GM21825 (cell line): Measurements from ENCODE around the gene CDK5RAP3.

Experiments
- ATAC-seq: cut with Tn5 transposase; IDR thresholded peaks from one replicate; pipeline ENCODE4 v1.9.1; 2021; ENCODE audit warnings: mild to moderate bottlenecking, moderate library complexity; ENCODE audit not compliant: unreplicated experiment

The CDK5RAP3 gene

DNA sequence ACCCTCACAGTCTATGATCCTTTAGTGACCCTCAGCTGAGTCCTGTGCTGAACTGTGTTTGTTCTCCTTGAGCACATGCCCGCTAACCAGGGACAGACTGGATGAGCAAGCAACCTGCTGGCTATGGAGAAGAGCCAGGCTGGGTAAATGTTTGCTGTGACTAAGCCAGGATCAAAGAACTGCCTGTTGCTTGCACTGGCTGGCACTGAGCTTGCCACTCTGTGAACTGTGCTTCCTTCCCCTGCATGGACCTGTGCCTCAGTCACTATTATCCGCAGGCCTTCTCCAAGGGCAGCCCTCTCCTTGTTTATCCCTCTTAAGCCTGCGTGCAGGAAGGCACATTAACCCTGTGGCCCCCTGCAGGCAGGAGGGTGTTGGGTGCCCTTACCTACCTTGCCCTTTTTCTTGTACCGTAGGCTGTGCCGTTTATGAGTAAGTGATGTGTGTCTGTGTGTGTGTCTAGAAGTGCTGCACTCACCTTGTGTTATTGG lies 22.2 kb upstream of the CDK5RAP3 start:
- ATAC-seq: no peak

DNA sequence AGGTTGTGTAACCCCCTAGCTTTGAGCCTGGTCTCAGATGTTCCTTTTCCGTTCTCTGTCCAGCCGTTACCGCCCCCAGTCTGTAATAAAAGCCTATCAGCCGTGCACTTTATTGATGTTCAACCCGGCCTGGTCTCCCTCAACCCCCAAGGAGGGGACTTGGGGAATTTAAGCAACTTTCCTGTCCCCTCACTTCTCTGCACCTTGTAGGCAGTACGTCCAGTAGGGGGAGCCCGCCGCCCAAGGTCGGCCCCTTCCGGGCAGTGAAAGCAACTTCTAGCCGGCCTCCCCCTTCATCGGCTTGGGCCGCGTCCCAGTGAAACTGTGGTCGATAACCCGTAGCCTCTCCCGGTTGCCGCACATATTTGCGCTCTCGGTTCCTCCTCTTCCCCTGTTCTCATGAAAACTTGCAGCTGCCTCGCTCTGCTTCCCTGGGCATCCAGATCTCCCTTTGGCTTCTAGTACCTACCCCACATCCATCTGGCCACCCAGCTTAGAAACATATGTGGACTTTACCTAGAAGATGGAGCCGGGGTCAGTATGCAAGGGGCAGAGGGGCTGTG lies 21.6 kb upstream of the CDK5RAP3 start:
- peak; percentile 56 for ATAC-seq

DNA sequence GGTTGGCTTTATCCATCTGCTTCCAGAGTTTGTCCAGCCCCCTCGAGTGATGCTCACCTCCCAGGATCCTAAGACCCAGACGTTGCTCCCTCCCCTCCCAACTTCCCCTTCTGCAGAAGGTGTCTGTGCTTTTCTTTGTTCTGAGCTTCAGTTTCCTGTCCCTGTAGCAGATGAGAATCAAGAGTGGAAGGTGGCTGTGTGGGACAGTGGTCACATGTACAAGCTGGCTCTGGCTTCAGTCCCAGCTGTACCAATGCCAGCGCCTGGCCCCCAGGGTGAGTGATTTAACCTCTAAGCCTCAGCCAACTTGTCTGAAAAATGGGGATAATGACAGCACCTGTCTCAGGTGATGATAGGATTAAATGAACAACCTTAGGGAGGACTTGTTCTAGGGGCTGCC lies 21.0 kb upstream of the CDK5RAP3 start:
- ATAC-seq: no peak

DNA sequence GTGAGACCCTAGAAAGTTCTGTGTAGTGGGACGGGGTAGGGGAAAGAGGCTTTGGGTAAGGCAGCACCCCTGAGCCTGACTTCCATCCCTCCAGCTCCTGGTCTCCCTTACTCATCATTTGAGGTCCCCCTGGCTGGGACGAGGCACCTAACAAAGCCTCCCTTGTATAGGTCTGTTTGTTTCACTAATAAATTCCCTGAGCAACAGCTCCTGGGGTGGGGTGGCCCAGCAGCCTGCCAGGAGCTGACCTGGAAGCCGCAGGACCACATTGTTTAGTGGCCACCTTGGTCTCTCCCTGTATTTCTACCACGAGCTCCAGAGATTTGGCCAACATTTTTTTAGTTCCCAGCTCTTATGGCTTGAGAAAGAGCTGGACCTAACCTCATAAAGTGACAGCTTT lies 20.5 kb upstream of the CDK5RAP3 start:
- no peak for ATAC-seq

DNA sequence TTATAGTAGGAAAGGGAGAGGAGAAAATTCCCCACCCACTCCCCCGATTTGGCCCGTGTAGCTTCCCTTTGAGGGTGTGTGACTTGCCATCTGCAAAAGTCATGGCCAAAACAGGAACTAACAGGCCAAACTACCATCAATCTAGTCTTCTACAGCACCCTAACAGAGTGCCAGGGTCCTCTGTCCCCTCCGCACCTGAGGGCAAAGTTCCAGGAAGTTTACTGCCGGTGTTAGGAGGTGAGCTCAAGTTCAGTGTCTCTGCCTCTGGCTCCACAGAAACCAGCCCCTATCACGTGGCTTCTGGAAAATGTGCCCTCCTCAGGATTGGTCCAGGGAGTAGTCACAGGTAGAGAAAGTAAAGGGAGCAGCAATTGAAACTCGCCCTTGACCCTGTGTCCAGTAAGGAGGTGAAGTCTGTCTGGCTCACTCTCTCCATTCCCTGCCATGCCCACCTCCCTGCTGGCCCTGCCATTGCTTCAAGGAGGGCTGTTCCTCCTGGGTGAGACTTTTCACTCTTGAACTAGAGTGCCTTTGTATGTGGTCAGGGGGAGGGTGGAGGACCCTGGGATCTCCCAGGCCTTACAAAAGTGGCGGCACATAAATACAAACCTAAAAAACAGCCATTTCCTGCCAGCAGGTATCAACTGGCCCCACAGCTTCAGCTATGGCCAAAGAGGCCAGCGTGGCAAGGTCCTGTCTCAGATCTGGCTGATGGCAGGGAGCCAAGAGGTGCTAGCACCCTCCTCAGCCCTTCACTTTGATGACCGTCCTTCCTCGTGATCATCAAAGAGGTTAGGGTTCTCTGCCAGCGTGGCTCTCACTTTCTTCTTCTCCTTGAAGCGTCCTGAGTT lies 18.5 kb upstream of the CDK5RAP3 start:
- ATAC-seq: no peak

DNA sequence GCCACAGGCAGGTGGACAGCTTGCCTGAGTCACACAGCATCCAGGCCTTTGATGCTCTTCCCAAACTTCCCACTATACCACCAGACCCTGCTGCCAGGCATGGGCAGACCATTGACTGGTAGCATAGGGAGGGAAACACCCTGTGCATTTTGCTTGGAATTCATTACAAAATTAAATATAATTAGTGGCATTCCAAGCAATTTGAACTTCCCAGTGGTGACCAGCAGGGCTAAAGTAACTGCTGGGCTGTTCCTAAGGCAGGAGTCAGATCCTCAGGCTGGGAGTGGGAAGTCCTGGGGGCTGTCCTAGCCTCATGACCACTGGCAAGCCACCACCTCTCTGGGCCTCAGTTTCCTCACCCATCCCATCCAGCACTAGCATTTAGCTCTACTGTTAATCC lies 17.0 kb upstream of the CDK5RAP3 start:
- no peak for ATAC-seq

DNA sequence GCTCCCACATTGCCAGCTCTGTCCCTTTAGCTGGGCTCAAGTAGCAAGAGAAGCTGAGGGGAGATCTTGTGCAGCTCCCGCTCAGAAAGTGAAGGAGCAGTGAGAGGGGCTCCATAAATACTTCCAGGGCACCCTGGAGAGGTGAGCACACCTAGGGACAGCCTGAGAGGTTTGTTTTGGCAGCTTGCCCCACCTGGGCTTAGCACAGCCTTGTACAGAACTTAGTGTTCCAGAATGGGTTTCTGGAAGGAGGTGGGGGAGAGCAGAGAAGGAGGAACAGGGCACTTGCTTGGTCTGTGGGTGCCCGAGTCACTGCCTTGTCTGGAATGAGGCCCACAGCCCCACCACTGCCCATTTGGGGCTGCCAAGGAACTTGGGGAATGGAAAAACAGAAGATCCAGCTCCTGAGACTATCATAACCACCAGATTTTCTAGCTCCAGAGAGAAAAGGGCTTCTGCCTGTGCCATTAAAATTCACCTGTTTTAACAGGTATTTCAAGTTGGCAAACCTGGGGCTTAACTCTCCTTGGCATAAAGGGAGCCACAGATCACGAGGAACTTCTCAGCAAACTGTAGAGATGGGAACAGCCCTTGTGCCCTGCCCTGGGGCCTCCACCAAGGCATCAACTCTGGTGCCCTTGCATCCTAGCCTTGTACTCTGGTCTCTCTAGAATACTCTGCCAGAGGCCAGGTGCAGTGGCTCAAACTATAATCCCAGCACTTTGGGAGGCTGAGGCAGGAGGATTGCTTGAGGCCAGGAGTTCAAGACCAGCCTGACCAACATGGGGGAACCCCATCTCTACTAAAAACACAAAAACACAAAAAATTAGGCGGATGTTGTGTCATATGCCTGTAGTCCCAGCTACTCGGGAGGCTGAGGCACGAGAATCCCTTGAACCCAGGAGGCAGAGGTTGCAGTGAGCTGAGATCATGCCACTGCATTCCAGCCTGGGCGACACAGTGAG lies 15.1 kb upstream of the CDK5RAP3 start:
- ATAC-seq: no peak

DNA sequence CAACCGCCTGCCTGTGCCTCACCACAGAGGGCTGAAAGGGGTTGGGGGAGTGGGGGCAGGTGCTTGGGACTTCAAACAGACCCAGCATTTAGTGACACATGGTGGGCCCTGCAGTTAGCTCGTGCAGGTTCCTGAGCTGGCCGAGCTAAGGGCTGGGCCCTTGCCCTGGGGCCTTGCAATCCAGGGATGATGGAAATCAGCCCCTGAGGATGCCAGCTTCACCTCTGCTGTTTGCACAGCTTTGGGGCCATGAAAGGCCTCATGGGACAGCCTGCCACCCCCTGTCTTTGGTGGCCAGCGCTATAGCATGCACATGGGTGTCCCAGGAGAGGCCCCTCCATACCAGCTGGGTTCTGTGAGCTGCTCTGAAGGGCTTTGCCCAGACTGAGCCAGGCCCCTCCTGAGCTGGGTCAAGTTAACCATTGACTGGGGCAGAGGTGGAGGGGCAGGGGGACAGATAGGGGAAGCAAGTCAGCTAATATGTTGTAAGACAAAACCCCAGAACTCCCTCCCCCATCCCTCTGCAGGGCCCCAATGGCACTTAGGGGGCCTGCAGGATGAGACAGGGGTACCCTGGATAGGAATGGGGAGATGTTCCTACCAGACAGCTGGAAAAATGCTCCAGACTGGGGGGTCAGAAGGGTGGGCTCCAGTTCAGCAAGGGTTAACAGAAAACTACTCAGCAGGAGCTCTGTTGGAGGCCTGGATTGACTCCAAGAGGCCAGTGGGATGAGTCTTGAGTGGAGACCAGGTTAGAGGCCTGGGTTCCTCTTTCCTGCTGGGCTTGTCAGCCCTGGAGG lies 13.9 kb upstream of the CDK5RAP3 start:
- ATAC-seq: no peak

DNA sequence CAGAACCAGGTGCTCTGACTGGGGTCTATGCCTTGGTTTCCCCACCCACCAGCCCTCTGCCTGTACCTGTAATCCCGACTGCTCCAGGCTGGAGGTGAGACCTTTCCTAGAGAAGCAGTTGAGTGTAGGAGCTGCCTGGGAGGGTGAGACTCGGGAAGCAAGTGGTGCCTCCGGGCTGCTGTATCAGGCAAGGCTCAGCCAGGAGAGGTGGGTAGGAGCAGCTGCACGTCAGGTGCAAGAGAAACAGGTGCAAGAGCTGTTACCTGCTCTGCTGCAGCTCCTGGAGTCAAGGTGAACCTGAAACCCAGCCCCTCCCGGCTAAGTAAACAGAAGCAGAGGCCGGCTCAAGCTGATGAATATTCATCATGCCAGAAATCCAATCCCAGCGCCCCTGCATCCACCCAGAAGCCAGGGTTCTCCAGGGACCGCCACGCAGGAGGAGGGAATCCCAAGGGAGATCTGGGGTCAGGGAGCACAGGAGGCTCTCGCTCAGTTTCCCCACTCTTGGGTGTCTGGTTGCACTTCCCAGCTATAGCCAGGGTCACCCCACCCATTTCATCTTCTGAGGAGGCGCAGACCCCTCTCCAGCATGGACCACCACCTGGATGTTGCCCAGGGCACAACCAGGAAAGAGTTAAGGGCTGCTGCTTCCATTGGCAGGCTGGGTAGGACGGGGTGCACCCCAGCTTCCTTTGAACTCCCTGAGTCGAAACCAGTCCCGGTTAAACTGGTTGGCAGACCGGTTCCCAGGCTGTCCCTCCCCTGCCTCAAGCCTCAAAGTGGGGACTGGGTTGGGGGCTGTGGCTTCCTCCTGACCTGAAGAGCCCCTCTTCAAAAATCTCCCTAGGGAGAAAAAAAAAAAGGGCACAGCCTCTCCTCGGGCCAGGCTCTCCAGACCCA lies 13.1 kb upstream of the CDK5RAP3 start, which contains the start of gene PRR15L:
TSS of gene PRR15L (minus strand) at position 293 of the 900 bp plus-strand sequence. CDS start 4,649 bp downstream, outside the sequence.
- ATAC-seq: no peak

DNA sequence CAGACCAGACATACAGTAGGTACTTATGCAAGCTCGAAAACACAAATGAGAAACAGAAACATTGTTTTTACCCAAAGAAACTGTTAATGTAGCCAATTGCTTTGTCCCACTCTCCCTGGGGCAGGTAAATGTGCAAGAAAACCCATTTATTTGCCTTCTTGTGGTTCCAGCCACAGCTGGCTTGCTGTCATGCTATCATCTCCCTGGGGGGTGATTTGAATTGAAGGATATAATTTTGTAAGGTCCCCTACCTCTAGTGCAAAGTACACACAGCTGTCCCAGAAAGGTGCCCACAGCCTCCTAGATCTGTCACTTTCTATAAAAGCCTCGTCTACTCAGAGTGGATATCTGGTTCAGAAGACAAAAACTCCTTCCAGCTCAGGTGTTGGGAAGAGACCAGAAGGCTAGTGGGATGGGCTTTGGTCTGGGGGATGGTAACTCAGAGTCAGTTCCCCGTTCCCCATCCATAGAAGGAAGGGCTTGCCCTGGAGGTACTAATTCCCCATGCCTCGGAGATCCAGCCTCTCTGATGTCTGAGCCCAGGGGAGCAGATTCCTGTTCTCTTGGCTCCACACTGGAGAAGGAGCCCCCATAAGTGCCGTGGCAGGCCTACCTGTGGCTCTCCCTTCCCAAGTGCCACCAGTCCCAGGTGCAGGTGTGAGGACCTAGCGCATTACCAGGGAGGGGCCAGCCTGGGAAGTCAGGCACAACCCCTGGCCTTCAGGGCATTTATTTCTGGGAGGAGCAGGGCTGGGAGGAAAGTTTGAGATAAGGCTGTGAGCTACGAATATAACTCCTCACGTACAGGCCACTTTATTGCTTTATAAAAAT lies 10.9 kb upstream of the CDK5RAP3 start:
- ATAC-seq: no peak

DNA sequence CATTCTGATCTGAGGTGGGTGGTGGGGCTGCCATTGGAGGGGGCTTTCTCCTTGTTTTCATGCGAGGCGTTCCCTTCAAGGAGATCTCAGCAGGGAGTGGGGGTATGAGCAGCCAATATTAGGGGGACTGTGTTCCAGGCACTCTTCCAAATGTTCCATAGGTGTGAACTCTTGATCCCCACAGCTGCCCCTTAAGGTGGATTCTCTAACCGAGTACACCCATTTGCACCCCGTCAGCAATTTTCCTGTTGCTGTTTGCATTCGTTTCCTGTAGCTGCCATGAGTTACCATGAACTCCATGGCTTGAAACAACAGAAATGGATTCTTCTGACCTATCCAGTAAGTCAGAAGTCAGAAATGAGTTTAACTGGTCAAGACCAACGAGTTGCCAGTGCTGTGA lies 9.5 kb upstream of the CDK5RAP3 start:
- ATAC-seq: no peak

DNA sequence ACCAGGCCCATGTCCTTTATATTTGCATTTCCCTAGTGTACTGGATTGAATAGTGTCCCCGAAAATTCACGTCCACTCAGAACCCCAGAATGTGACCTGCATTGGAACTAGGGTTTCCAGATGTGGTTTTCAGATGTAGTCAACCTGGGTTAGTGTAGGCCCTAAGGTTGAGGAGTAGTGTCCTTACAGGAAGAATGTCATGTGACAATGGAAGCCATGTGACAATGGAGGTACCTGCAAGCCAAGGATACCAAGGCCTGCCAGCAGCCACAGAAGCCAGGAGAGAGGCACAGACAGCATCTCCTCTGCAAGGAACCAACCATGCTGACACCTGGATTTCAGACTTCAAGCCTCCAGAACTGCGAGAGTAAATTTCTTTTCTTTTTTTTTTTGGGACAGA lies 8.0 kb upstream of the CDK5RAP3 start:
- ATAC-seq: no peak

DNA sequence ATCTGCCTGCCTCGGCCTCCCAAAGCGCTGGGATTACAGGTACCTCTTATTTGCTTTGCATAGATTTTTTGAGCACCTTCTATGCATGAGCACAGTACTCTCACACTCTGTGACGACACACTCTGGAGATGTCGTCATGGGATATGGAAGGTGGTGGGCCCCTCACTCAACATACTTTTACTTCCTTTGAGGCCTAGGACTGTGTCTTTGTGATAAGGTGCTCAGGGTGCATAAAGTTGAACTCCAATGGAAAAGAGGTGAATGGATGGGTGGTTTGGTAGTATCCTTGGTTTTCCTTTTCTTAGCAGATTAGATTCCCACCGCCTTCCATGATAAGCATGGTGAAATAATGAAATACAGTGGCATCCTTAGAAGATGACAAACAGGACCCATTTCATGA lies 6.1 kb upstream of the CDK5RAP3 start:
- ATAC-seq: no peak

DNA sequence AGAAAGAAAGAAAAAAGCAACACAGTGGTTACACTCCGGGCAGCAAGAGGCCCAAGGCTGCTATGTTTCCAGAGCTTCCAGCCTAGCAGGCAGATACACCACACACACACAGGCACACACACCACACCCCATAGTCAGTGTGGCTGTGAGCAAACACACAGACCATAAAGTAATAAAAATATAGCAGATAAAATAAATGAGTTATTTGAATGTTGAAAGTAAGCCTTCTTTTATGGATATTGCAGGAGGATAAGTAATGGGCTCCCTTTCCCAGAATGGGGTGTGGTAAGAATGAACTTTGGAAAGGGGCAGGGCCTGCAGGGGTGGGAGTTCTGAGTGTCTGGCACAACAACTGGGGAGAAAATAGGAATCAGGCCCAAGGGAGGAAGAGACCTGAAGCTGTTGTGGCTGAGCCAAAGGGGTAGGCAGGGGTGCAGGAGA lies 4.8 kb upstream of the CDK5RAP3 start:
- no peak for ATAC-seq

DNA sequence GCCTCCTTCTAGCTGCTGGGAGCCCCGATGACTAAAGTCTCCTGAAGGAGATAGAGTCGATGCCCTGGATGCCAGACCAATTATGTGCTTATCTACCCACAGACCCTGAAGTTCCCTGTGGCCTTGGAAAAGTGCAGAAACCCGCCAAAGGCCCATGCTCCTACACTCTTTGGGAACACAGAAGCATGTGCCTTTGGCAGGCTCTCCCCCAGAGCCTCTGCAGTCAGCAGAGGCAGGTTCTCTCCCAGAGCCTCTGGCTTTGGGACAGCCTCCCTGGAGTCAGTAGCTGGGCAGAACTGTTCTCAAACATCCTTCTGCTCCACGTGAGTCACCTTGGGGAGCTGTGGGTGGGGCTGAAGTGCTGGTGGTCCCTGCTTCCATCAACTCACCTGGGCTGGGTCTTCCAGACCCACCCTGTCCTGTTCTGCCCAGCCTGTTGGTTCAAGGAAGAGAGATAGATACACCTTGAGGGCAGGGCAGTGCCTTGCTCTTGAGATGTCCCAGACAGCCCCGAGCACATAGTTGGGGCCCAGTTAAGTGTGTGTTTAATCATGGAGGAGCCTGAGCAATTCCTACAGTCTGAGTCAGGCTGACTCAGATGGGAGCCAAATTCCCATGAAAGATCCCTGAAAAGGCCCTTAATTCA lies 3.2 kb upstream of the CDK5RAP3 start:
- ATAC-seq: no peak

DNA sequence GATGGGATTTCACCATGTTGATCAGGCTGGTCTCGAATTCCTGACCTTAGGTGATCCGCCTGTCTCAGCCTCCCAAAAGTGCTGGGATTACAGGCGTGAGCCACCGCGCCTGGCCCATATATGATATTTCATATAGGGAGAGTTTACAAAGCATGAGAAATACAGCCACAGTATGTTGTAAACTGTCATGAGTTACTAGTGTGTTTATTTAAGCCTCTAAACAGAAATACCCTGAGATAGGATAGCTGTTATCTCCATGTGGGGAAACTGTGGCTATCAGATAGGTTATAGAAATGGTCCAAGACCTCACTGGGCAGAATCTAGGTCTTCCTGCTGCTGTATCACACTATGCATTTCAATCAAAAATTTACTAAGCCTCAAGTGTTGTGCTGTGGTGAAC lies 2.1 kb upstream of the CDK5RAP3 start:
- ATAC-seq: no peak

DNA sequence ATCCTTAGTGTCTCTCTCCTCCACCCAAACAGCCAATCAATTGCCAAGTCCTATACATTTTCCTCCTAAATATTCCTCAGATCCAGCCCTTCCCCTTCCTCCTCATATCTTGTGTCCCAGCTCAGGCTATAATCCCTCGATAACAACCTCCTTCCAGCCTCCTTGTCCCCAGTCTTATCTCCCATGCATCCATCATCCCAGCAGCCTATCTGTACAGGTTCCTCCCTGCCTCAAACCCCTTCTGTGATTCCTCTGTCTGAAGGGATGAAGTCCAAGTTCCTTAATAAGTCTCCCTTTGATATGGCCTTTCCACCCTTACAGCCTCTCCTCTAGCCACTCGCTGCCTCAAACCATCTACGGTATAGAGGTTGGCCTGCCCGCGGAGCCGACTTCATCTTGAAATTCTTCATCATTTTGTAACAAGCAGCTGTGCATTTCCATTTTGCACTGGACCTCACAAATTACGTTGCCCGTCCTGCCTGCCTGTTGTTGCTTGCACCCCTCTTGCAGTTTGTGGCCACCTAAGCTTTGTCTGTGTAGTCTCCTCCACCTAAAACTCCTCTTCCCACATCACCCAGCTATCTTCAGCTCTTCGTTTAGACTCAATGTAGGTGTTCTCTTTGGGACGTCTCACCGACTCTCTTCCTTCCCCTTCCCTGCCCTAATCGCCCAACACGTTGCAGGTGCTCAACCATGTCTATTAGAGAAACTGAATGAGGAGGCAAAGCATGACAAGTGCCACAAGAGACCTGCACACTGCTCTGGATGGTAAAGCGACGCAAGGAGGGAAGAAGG lies 786 bp upstream of the CDK5RAP3 start:
- ATAC-seq: no peak
